Natural killer cell (primary cell): Measurements from ENCODE around the gene WDR77. TPM values are rescaled to one million over a fixed set of nuclear protein-coding genes. Genes with fewer than 3 reads are reported as not detected.

Experiments used
- ATAC-seq, 3 donors: fragments of 150-1000 bp in 2 of 3; fragments of 200-7000 bp in 1 of 3; cut with Tn5 transposase; 1 replicate in 1 of 3; 2 replicates in 2 of 3; pipeline ENCODE4 v1.10.0; 2021; ENCODE audit warnings: mild to moderate bottlenecking in 2 of 3, moderate library complexity in 2 of 3
- DNase-seq, 2 donors: peaks; one replicate each; pipeline versions ENCODE4 v3.0.0 to v3.0.0-alpha.2; 2013 to 2021; ENCODE audit warnings: mixed read lengths in 1 of 2
- H3K27ac ChIP-seq: one replicate; pipeline ENCODE4 v1.5.1; 2013; ENCODE audit warnings: mild to moderate bottlenecking, low read length
- H3K27me3 ChIP-seq: one replicate; pipeline ENCODE4 v1.6.1; 2013; ENCODE audit warnings: low read length; ENCODE audit not compliant: control insufficient read depth, insufficient read depth
- H3K36me3 ChIP-seq: one replicate; pipeline ENCODE4 v1.6.1; 2013; ENCODE audit warnings: low read length; ENCODE audit not compliant: control insufficient read depth, insufficient read depth
- H3K4me1 ChIP-seq: one replicate; pipeline ENCODE4 v1.6.1; 2013; ENCODE audit warnings: low read length; ENCODE audit not compliant: control insufficient read depth, insufficient read depth
- H3K4me3 ChIP-seq: one replicate; pipeline ENCODE4 v1.5.1; 2013; ENCODE audit warnings: low read length
- H3K9me3 ChIP-seq: one replicate; pipeline ENCODE4 v1.6.1; 2013; ENCODE audit warnings: low read length; ENCODE audit not compliant: control insufficient read depth, insufficient read depth
- H3K27ac Mint-ChIP-seq, 2 donors: one replicate each; pipeline ENCODE4 v1.8.0; 2022; ENCODE audit warnings: mild to moderate bottlenecking in 2 of 2, mixed read lengths in 2 of 2, moderate library complexity in 1 of 2
- H3K27me3 Mint-ChIP-seq, 2 donors: one replicate each; pipeline ENCODE4 v1.8.0; 2022; ENCODE audit warnings: low read depth in 2 of 2, mixed read lengths in 2 of 2
- H3K36me3 Mint-ChIP-seq: one replicate; pipeline ENCODE4 v1.8.0; 2022; ENCODE audit warnings: mixed read lengths
- H3K4me1 Mint-ChIP-seq, 2 donors: one replicate each; pipeline ENCODE4 v1.8.0; 2022; ENCODE audit warnings: mixed read lengths in 2 of 2
- H3K4me3 Mint-ChIP-seq: one replicate; pipeline ENCODE4 v1.8.0; 2022; ENCODE audit warnings: mild to moderate bottlenecking, moderate library complexity, mixed read lengths
- H3K9me3 Mint-ChIP-seq, 2 donors: one replicate each; pipeline ENCODE4 v1.8.0; 2022; ENCODE audit warnings: mixed read lengths in 2 of 2
- WGBS: methylation state at CpG from one replicate; pipeline ENCODE4 v1.1.7; 2013; ENCODE audit warnings: missing lambda C conversion rate; ENCODE audit not compliant: insufficient coverage; 5-methylcytosine and 5-hydroxymethylcytosine counted together
- intact Hi-C: fragments of 100-400 bp; cut with micrococcal nuclease; formaldehyde crosslinking; loops from one replicate; pipeline ENCODE4 v1.14.2; 2022
- total RNA-seq, 4 donors: library from RNA; stranded (reverse); fragments of 120-200 nt in 1 of 4; gene quantifications; one replicate each; pipeline versions ENCODE4 v1.2.3 to v1.2.4, GENCODE V29; 2013 to 2022
- TF ChIP-seq, protein P1 (sequence below): fragments of 200-600 bp; IDR thresholded peaks from one replicate; pipeline ENCODE4 v1.8.0; 2022; ENCODE audit warnings: antibody characterized with exemption

Gene WDR77
- total RNA-seq, result 10 to 100 TPM; 15.5 to 20.8 (median 17.8) TPM
- 31.7 TPM for total RNA-seq (2013)

DNA sequence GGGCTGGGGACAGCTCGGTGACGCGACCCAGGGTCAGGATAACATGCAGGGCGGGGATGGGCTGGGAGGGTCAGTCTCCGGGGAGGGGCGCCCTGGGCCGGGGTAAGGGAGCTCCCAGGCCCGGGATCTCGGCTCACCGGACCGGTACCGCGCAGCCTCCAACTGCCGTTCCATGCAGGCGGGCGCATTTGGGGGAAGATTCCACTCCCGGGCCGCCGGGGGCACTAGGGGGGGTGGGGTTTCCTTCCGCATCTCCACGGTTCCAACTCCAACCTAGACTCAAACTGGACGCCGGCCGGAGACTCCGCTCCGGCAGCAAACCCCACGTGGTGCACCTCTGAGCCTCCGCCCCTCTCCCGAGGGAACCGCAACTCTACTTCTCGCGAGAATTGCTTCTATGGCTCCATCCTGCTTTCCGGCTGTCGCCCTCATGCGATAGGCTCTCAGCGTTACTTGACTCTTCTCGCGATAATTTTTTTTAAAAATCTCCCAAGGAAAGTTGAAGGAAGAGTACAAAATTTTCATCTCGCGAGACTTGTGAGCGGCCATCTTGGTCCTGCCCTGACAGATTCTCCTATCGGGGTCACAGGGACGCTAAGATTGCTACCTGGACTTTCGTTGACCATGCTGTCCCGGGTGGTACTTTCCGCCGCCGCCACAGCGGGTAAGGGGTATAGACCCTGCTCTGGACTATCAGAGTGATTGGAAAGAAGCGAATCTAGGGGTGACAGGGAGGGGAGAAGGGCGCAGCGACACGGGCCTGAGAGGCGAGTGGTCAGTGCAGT lies at the start of gene WDR77, which contains the start of gene ATP5PB:
TSS of gene WDR77 (minus strand) at position 339 of the 785 bp plus-strand sequence. CDS start at position 252, 87 bp downstream.
TSS of gene ATP5PB (plus strand) at position 547 of the 785 bp plus-strand sequence. CDS start at position 625, 78 bp downstream.
- H3K27ac Mint-ChIP-seq, result peak within 1 kb of the TSS; percentile 97 to 100
- DNase-seq, result peak; percentile 80 to 97
- H3K4me1 Mint-ChIP-seq, result peaks cover 72 to 75% of the 10 kb centered on the region in 2 donors
- peak; percentile 95 to 98 (median 97) for ATAC-seq
- Histone ChIP-seq H3K9me3 (no peaks in the 10 kb centered on the region), H3K27ac (peak within 1 kb of the TSS; percentile 73), H3K27me3 (no peaks in the 10 kb centered on the region), H3K4me1 (peaks cover 20% of the 10 kb centered on the region), H3K36me3 (peaks cover 26% of the 10 kb centered on the region), H3K4me3 (peak within 1 kb of the TSS; percentile 89)
- WGBS, result under 1% methylated on average over 51 of the region's 54 CpGs
- peak within 1 kb of the TSS; percentile 99 for H3K4me3 Mint-ChIP-seq
- H3K9me3 Mint-ChIP-seq, result no peaks in the 10 kb centered on the region
- peaks cover 7% of the 10 kb centered on the region for H3K36me3 Mint-ChIP-seq
- H3K27me3 Mint-ChIP-seq, result no peaks in the 10 kb centered on the region
- TF ChIP-seq, protein P1, sequence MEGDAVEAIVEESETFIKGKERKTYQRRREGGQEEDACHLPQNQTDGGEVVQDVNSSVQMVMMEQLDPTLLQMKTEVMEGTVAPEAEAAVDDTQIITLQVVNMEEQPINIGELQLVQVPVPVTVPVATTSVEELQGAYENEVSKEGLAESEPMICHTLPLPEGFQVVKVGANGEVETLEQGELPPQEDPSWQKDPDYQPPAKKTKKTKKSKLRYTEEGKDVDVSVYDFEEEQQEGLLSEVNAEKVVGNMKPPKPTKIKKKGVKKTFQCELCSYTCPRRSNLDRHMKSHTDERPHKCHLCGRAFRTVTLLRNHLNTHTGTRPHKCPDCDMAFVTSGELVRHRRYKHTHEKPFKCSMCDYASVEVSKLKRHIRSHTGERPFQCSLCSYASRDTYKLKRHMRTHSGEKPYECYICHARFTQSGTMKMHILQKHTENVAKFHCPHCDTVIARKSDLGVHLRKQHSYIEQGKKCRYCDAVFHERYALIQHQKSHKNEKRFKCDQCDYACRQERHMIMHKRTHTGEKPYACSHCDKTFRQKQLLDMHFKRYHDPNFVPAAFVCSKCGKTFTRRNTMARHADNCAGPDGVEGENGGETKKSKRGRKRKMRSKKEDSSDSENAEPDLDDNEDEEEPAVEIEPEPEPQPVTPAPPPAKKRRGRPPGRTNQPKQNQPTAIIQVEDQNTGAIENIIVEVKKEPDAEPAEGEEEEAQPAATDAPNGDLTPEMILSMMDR, result no peak
- intact Hi-C loops, result loop anchor here (1.0 kb wide), 3 partner anchors 21 to 309 kb away; partner anchors contain the start of genes CEPT1, DDX20 and DRAM2

DNA sequence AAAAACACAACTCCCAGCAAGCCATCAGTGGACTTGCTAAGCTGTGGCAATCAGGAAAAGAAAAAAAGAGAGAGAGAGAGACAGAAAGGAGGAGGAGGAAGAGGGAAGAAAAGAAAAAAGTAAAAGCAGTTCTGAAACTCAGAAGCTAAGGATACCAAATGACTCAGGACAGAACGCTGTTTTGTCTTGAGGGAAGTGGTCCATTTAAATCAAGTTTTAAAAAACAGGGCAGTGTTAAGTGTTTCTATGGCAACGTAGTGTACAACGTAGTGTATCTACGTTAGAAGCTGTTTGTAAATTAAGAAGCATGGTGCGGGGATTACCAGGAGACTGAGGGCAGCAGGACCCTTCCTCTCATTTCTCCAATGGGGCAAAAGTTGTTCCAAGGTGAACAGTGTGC lies 48.5 kb upstream of the WDR77 start:
- H3K27ac Mint-ChIP-seq, result no peak overlapping the region

DNA sequence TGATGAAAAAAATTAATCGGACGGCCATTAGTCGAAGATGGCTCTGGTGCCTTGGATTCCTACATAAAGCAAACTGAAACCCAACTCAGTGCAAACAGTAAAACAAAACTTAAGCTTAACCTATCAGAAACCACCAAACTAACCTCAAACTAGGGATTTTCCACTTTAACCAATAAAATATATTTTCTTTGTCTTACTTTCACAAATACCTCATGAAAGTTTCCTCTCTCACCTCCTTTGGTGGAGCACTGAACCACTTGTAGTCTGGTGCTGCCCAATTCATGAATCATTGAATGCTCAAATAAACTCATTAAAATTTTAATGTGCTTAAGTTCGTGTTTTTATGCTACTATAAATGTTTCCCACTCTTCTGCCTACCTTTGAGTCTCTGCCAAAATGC lies 47.3 kb upstream of the WDR77 start:
- peaks cover 6% of the 10 kb centered on the region for H3K36me3 Mint-ChIP-seq
- Histone ChIP-seq H3K4me1 (no peaks in the 10 kb centered on the region), H3K27me3 (no peaks in the 10 kb centered on the region), H3K27ac (no peak overlapping the region), H3K4me3 (no peak overlapping the region), H3K9me3 (no peaks in the 10 kb centered on the region), H3K36me3 (no peaks in the 10 kb centered on the region)
- H3K27me3 Mint-ChIP-seq, result no peaks in the 10 kb centered on the region
- H3K27ac Mint-ChIP-seq, result no peak overlapping the region
- 87% methylated on average over 4 of the region's 4 CpGs for WGBS
- intact Hi-C loops, result no loop called here
- TF ChIP-seq, protein P1, result no peak
- peaks cover 3 to 4% of the 10 kb centered on the region in 2 donors for H3K9me3 Mint-ChIP-seq
- peaks cover 0 to 8% of the 10 kb centered on the region in 2 donors for H3K4me1 Mint-ChIP-seq
- H3K4me3 Mint-ChIP-seq, result no peak overlapping the region
- no peak for DNase-seq
- peak in 1 of 3 donors; percentile 32 for ATAC-seq

More for the DNA sequence above, 48.5 kb upstream of the WDR77 start:
- Histone ChIP-seq H3K27ac (no peak overlapping the region), H3K4me1 (no peaks in the 10 kb centered on the region), H3K9me3 (no peaks in the 10 kb centered on the region), H3K4me3 (no peak overlapping the region), H3K36me3 (no peaks in the 10 kb centered on the region), H3K27me3 (no peaks in the 10 kb centered on the region)
- DNase-seq (no peak), ATAC-seq (no peak)
- H3K4me3 Mint-ChIP-seq, result no peak overlapping the region
- WGBS, result 71% methylated on average over 5 of the region's 5 CpGs
- peaks cover 6% of the 10 kb centered on the region for H3K36me3 Mint-ChIP-seq
- intact Hi-C loops, result no loop called here
- TF ChIP-seq, protein P1, result no peak
- no peaks in the 10 kb centered on the region for H3K27me3 Mint-ChIP-seq
- H3K4me1 Mint-ChIP-seq, result peaks cover 0 to 8% of the 10 kb centered on the region in 2 donors
- H3K9me3 Mint-ChIP-seq, result peaks cover 3 to 4% of the 10 kb centered on the region in 2 donors
